ENCODE measurements around the gene ESF1.

- TF ChIP-seq CTCF (IDR thresholded peaks at IDR 0.05 in 2 of 3, conservative IDR thresholded peaks at IDR 0.05 in 1 of 3; ENCODE audit: insufficient read depth in 2 of 3, low read depth in 1 of 3, low read length in 3 of 3): peak in 2 of 3 experiments; percentile 31 to 53; a peak in 4 of 6 replicates
- no peak for TF ChIP-seq GABPB1 (CRISPR knock-in tag; IDR thresholded peaks at IDR 0.05)
- TF ChIP-seq USF1 (CRISPR knock-in tag; IDR thresholded peaks at IDR 0.05): no peak
- TF ChIP-seq ZEB2 (IDR thresholded peaks at IDR 0.05): no peak
These were observed 35.3 kb upstream of the ESF1 start for GRCh38 chr20:13819885-13820645.

Data from K562 (cell line).